HEK293 (cell line): Measurements from ENCODE around the gene TANGO2.

Experiments used
- CTCF ChIA-PET: fragments of 350-600 bp; formaldehyde crosslinking; extraction: SDS; loops from one replicate; lab custom pipeline; 2021; ENCODE audit warnings: antibody characterized with exemption; lab: Yijun Ruan, JAX
- POLR2A ChIA-PET: fragments of 300-600 bp; formaldehyde crosslinking; extraction: SDS; loops from one replicate; lab custom pipeline; 2020; ENCODE audit warnings: antibody characterized with exemption, inconsistent platforms; lab: Yijun Ruan, JAX
- H3K27ac ChIP-seq: fragments of 200-500 bp; sonication (Bioruptor generic); 2 replicates; pipeline ENCODE4 v1.5.1; 2014; ENCODE audit warnings: low read depth, low read length, control low read depth, inconsistent platforms; ENCODE audit errors: extremely low read depth
- H3K36me3 ChIP-seq, 2 experiments: fragments of 200-500 bp in 1 of 2; sonication (Bioruptor generic) in 1 of 2; 1 replicate in 1 of 2; 2 replicates in 1 of 2; pipeline ENCODE4 v1.5.1; 2014 to 2017; ENCODE audit warnings: inconsistent platforms in 2 of 2, low read length in 2 of 2; ENCODE audit not compliant: control insufficient read depth in 2 of 2, insufficient read depth in 1 of 2
- H3K4me1 ChIP-seq: fragments of 200-500 bp; sonication (Bioruptor generic); 2 replicates; pipeline ENCODE4 v1.5.1; 2014; ENCODE audit warnings: mild to moderate bottlenecking, low read length, inconsistent platforms; ENCODE audit not compliant: control insufficient read depth, insufficient read depth
- H3K4me3 ChIP-seq: 2 replicates; pipeline ENCODE4 v1.5.1; 2011; ENCODE audit warnings: low read depth, mild to moderate bottlenecking, control low read depth, low read length, moderate library complexity
- H3K9me3 ChIP-seq: fragments of 200-500 bp; sonication (Bioruptor generic); 2 replicates; pipeline ENCODE4 v1.5.1; 2014; ENCODE audit warnings: low read depth, low read length, inconsistent platforms; ENCODE audit not compliant: control insufficient read depth, insufficient read depth
- HOXA7 ChIP-seq: sonication (generic); formaldehyde crosslinking; IDR thresholded peaks from 2 replicates; pipeline ENCODE4 v1.8.1; 2022; ENCODE audit warnings: missing genetic modification reagents, borderline replicate concordance
- KLF10 ChIP-seq: fragments of 450-650 bp; IDR thresholded peaks from 2 replicates; pipeline ENCODE4 v1.5.1; 2018; ENCODE audit warnings: missing biosample characterization, mild to moderate bottlenecking, missing genetic modification characterization
- OSR2 ChIP-seq: fragments of 450-650 bp; formaldehyde crosslinking; IDR thresholded peaks from 2 replicates; pipeline ENCODE4 v1.5.1; 2016; ENCODE audit warnings: missing biosample characterization, missing genetic modification characterization
- OVOL3 ChIP-seq: fragments of 450-650 bp; formaldehyde crosslinking; IDR thresholded peaks from 2 replicates; pipeline ENCODE4 v1.5.1; 2016; ENCODE audit warnings: missing biosample characterization, missing genetic modification characterization
- SCRT1 ChIP-seq: fragments of 450-650 bp; formaldehyde crosslinking; IDR thresholded peaks from 2 replicates; pipeline ENCODE4 v1.5.1; 2016; ENCODE audit warnings: missing biosample characterization, missing genetic modification characterization, borderline replicate concordance
- WT1 ChIP-seq: fragments of 450-650 bp; formaldehyde crosslinking; IDR thresholded peaks from 2 replicates; pipeline ENCODE4 v1.5.1; 2016; ENCODE audit warnings: missing biosample characterization, missing genetic modification characterization
- ZNF157 ChIP-seq: fragments of 450-650 bp; formaldehyde crosslinking; IDR thresholded peaks from 2 replicates; pipeline ENCODE4 v1.5.1; 2016; ENCODE audit warnings: missing biosample characterization, missing genetic modification characterization
- ZNF2 ChIP-seq: fragments of 450-650 bp; formaldehyde crosslinking; IDR thresholded peaks from 2 replicates; pipeline ENCODE4 v1.5.1; 2016; ENCODE audit warnings: missing biosample characterization, missing genetic modification characterization
- ZNF292 ChIP-seq: fragments of 450-650 bp; formaldehyde crosslinking; IDR thresholded peaks from 2 replicates; pipeline ENCODE4 v1.5.1; 2016; ENCODE audit warnings: low read depth, missing biosample characterization, missing genetic modification characterization, borderline replicate concordance
- ZNF391 ChIP-seq: fragments of 450-650 bp; formaldehyde crosslinking; IDR thresholded peaks from 2 replicates; pipeline ENCODE4 v1.5.1; 2016; ENCODE audit warnings: low read depth, missing biosample characterization, missing genetic modification characterization, borderline replicate concordance
- ZNF426 ChIP-seq: fragments of 450-650 bp; formaldehyde crosslinking; IDR thresholded peaks from 2 replicates; pipeline ENCODE4 v1.5.1; 2017; ENCODE audit warnings: missing biosample characterization, missing genetic modification characterization, mild to moderate bottlenecking, inconsistent platforms, moderate library complexity
- ZNF585B ChIP-seq: fragments of 450-650 bp; formaldehyde crosslinking; IDR thresholded peaks from 2 replicates; pipeline ENCODE4 v1.5.1; 2016; ENCODE audit warnings: missing biosample characterization, missing genetic modification characterization
- ZNF791 ChIP-seq: fragments of 450-650 bp; formaldehyde crosslinking; IDR thresholded peaks from 2 replicates; pipeline ENCODE4 v1.5.1; 2016; ENCODE audit warnings: missing biosample characterization, missing genetic modification characterization
- TF ChIP-seq, protein P1 (sequence below): fragments of 450-650 bp; formaldehyde crosslinking; conservative IDR thresholded peaks from 2 replicates; pipeline ENCODE4 v1.5.1; 2016; ENCODE audit warnings: low read depth, missing biosample characterization, missing genetic modification characterization
- TF ChIP-seq, protein P2 (sequence below): fragments of 450-650 bp; formaldehyde crosslinking; IDR thresholded peaks from 2 replicates; pipeline ENCODE4 v1.5.1; 2016; ENCODE audit warnings: missing biosample characterization, missing genetic modification characterization
- TF ChIP-seq, protein P3 (sequence below): fragments of 450-650 bp; formaldehyde crosslinking; IDR thresholded peaks from 2 replicates; pipeline ENCODE4 v1.5.1; 2016; ENCODE audit warnings: missing biosample characterization, missing genetic modification characterization

Gene TANGO2

DNA sequence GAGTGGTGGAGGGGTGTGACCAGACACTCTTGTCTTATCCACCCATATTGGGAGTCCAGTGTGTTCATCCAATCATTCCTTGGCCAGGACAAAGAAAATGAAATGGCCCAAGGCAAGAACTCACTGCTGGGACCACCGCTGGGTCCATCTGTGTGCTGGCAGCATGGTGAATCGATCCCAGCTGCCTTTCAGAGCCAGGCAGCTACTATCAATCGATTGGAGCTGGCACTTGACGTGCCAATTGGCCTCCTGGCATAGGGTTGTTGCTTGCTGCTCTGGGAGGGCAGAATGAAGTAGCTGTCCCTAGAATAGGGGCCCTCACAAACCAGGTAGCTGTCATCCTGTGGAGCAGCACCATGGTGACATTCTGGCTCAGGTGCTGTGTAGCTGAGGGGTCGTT is 2.9 kb upstream of the TANGO2 start:
- Histone ChIP-seq H3K36me3 (no peaks in the 10 kb centered on the region), H3K4me1 (no peaks in the 10 kb centered on the region), H3K4me3 (no peak overlapping the region), H3K9me3 (no peaks in the 10 kb centered on the region), H3K27ac (no peak overlapping the region)
- ChIA-PET POLR2A (interaction anchor here (1.2 kb wide), 1 partner anchor 62 kb away, joined by 3 read pairs; the partner anchor contains the start of gene DGCR8), CTCF (interaction anchor here (1.3 to 1.5 kb wide), 3 partner anchors 47 to 65 kb away, joined by 4 to 5 read pairs (median 5); no protein-coding TSS in a partner anchor)
- TF ChIP-seq SCRT1 (tag by site-specific recombination) (no peak), ZNF791 (tag by site-specific recombination) (no peak), WT1 (no peak), ZNF426 (tag by site-specific recombination) (no peak), KLF10 (no peak), ZNF585B (tag by site-specific recombination) (no peak), ZNF2 (tag by site-specific recombination) (no peak), OVOL3 (tag by site-specific recombination) (no peak), HOXA7 (CRISPR knock-in tag) (no peak), ZNF292 (tag by site-specific recombination) (no peak)
- TF ChIP-seq, protein P1, sequence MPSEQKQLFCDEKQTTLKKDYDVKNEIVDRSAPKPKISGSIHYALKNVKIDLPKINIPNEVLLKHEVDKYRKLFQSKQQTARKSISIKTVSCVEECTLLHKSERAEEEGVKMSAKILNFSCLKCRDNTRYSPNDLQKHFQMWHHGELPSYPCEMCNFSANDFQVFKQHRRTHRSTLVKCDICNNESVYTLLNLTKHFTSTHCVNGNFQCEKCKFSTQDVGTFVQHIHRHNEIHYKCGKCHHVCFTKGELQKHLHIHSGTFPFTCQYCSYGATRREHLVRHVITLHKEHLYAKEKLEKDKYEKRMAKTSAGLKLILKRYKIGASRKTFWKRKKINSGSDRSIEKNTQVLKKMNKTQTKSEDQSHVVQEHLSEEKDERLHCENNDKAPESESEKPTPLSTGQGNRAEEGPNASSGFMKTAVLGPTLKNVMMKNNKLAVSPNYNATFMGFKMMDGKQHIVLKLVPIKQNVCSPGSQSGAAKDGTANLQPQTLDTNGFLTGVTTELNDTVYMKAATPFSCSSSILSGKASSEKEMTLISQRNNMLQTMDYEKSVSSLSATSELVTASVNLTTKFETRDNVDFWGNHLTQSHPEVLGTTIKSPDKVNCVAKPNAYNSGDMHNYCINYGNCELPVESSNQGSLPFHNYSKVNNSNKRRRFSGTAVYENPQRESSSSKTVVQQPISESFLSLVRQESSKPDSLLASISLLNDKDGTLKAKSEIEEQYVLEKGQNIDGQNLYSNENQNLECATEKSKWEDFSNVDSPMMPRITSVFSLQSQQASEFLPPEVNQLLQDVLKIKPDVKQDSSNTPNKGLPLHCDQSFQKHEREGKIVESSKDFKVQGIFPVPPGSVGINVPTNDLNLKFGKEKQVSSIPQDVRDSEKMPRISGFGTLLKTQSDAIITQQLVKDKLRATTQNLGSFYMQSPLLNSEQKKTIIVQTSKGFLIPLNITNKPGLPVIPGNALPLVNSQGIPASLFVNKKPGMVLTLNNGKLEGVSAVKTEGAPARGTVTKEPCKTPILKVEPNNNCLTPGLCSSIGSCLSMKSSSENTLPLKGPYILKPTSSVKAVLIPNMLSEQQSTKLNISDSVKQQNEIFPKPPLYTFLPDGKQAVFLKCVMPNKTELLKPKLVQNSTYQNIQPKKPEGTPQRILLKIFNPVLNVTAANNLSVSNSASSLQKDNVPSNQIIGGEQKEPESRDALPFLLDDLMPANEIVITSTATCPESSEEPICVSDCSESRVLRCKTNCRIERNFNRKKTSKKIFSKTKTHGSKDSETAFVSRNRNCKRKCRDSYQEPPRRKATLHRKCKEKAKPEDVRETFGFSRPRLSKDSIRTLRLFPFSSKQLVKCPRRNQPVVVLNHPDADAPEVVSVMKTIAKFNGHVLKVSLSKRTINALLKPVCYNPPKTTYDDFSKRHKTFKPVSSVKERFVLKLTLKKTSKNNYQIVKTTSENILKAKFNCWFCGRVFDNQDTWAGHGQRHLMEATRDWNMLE (tag by site-specific recombination), result no peak

DNA sequence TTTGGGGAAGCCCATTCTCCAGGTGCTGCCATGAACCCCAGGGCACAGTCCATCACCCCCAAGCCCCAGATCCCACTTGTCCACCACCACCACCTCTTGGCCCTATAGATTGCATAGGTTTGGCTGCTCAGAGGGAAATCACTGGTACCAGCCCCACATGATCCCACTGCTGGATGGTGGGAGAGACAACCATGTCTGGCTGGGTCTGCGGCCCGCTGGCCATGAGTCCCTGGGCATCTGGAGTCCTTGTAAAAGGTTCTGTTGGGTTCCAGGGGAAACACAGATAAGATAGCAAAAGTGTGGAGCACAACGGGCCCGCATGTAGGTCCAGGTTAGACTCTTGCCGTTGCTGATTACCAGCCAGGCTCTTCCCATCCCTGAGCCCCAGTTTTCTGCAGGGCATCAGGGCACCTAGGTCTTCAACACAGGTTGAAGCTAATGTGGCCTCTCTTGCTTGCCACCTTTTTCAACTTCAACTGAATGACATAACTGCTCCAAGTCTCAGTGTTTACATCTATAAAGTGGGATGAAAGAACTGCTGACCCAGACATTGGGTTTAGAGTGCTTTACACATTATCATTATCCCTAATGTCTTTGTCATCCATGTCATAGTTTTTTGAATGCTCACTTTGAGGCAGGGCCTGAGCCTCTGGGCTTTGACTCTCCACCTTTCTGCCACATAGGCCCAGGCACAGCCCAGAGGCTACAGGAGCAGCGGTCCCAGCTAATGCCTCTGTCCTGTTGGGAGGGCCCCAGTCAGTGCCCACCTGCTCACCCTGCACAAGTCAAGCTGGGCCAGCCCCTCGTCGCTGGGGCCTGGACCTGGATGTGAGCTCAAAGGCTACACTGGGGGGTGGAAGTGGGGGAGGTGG is 1.0 kb upstream of the TANGO2 start:
- H3K27ac ChIP-seq, result no peak overlapping the region
- TF ChIP-seq, protein P2, sequence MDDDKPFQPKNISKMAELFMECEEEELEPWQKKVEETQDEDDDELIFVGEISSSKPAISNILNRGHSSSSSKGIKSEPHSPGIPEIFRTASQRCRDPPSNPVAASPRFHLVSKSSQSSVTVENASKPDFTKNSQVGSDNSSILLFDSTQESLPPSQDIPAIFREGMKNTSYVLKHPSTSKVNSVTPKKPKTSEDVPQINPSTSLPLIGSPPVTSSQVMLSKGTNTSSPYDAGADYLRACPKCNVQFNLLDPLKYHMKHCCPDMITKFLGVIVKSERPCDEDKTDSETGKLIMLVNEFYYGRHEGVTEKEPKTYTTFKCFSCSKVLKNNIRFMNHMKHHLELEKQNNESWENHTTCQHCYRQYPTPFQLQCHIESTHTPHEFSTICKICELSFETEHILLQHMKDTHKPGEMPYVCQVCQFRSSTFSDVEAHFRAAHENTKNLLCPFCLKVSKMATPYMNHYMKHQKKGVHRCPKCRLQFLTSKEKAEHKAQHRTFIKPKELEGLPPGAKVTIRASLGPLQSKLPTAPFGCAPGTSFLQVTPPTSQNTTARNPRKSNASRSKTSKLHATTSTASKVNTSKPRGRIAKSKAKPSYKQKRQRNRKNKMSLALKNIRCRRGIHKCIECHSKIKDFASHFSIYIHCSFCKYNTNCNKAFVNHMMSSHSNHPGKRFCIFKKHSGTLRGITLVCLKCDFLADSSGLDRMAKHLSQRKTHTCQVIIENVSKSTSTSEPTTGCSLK, result no peak
- TF ChIP-seq ZNF391 (tag by site-specific recombination) (no peak), ZNF157 (no peak), OSR2 (no peak), KLF10 (no peak)
- TF ChIP-seq, protein P3, sequence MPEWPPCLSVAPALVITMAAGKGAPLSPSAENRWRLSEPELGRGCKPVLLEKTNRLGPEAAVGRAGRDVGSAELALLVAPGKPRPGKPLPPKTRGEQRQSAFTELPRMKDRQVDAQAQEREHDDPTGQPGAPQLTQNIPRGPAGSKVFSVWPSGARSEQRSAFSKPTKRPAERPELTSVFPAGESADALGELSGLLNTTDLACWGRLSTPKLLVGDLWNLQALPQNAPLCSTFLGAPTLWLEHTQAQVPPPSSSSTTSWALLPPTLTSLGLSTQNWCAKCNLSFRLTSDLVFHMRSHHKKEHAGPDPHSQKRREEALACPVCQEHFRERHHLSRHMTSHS (tag by site-specific recombination), result no peak
- TF ChIP-seq, all 188 proteins: peak for 0
- Histone ChIP-seq H3K9me3 (no peaks in the 10 kb centered on the region), H3K4me1 (no peaks in the 10 kb centered on the region), H3K36me3 (no peaks in the 10 kb centered on the region), H3K4me3 (no peak overlapping the region)
- POLR2A ChIA-PET, result interaction anchor here (0.6 to 1.5 kb wide), 2 partner anchors 34 to 36 kb away, joined by 4 read pairs; no protein-coding TSS in a partner anchor
- CTCF ChIA-PET, result interaction anchor here (0.7 kb wide), 1 partner anchor 65 kb away, joined by 4 read pairs; no protein-coding TSS in a partner anchor
